ENCODE data around the gene KCNH4. TPM values are rescaled to one million over a fixed set of nuclear protein-coding genes. Genes with fewer than 3 reads are reported as not detected.
"Not testable (repeated sequence)": the region's sequence is repeated elsewhere in the genome, so short reads cannot be mapped to it uniquely, and the experiment has no call there.

KCNH4 gene
- polyA plus RNA-seq, 3 donors, result not detected

GRCh38 chr17:42197564-42198156 lies 16.7 kb upstream of the KCNH4 start:
- no peak for DNase-seq (ENCODE audit: low read depth in 3 of 3, low spot score in 2 of 3)

- DNase-seq (ENCODE audit: low read depth in 3 of 3, low spot score in 2 of 3), result peak; percentile 47 to 74 (median 58)
These were observed 13.3 kb upstream of the KCNH4 start, which contains the start of gene GHDC for GRCh38 chr17:42193969-42194899. TSS of gene GHDC (minus strand) at chr17:42194494. CDS start at chr17:42193581, 913 bp downstream.

- DNase-seq (ENCODE audit: low read depth in 3 of 3, low spot score in 2 of 3), result no peak
These were observed 12.4 kb upstream of the KCNH4 start for GRCh38 chr17:42193216-42193968.

- DNase-seq (ENCODE audit: low read depth in 3 of 3, low spot score in 2 of 3), result no peak
These were observed 11.5 kb upstream of the KCNH4 start for GRCh38 chr17:42192189-42193126.

GRCh38 chr17:42191275-42191608 lies 10.3 kb upstream of the KCNH4 start:
- no peak for DNase-seq (ENCODE audit: low read depth in 3 of 3, low spot score in 2 of 3)

GRCh38 chr17:42190491-42191274 lies 9.7 kb upstream of the KCNH4 start:
- no peak for DNase-seq (ENCODE audit: low read depth in 3 of 3, low spot score in 2 of 3)

GRCh38 chr17:42189651-42189965 lies 8.7 kb upstream of the KCNH4 start:
- no peak for DNase-seq (ENCODE audit: low read depth in 3 of 3, low spot score in 2 of 3)

GRCh38 chr17:42188749-42189650 lies 8.1 kb upstream of the KCNH4 start:
- no peak for DNase-seq (ENCODE audit: low read depth in 3 of 3, low spot score in 2 of 3)

- DNase-seq (ENCODE audit: low read depth in 3 of 3, low spot score in 2 of 3), result no peak
These were observed 6.9 kb upstream of the KCNH4 start for GRCh38 chr17:42187833-42188232.

- not testable (repeated sequence) for DNase-seq (ENCODE audit: low read depth in 3 of 3, low spot score in 2 of 3)
These were observed 5.2 kb upstream of the KCNH4 start for GRCh38 chr17:42186191-42186590.

- no peak for DNase-seq (ENCODE audit: low read depth in 3 of 3, low spot score in 2 of 3)
These were observed 4.6 kb upstream of the KCNH4 start for GRCh38 chr17:42185621-42185930.

GRCh38 chr17:42184713-42185620 lies 4.0 kb upstream of the KCNH4 start, which contains the start of gene HCRT:
TSS of gene HCRT (minus strand) at chr17:42185452. CDS start at chr17:42185365, 87 bp downstream.
- DNase-seq (ENCODE audit: low read depth in 3 of 3, low spot score in 2 of 3), result no peak

- peak; percentile 23 to 52 (median 50) for DNase-seq (ENCODE audit: low read depth in 3 of 3, low spot score in 2 of 3)
These were observed 3.1 kb upstream of the KCNH4 start for GRCh38 chr17:42183741-42184711.

- no peak for DNase-seq (ENCODE audit: low read depth in 3 of 3, low spot score in 2 of 3)
These were observed 2.2 kb upstream of the KCNH4 start for GRCh38 chr17:42182927-42183734.

GRCh38 chr17:42181851-42182207 lies 887 bp upstream of the KCNH4 start:
- DNase-seq (ENCODE audit: low read depth in 3 of 3, low spot score in 2 of 3), result no peak
